Neutrophil (primary cell): ENCODE measurements around the gene EGR4.

ENCODE experiments used
- H3K27ac ChIP-seq: fragments of 200-600 bp; sonication (generic); 2 replicates; pipeline ENCODE4 v1.5.1; 2016; ENCODE audit warnings: mild to moderate bottlenecking, moderate library complexity
- H3K27me3 ChIP-seq: fragments of 200-600 bp; sonication (generic); 2 replicates; pipeline ENCODE4 v1.6.0; 2016; ENCODE audit warnings: mild to moderate bottlenecking
- H3K36me3 ChIP-seq: fragments of 200-600 bp; sonication (generic); 2 replicates; pipeline ENCODE4 v1.5.1; 2017
- H3K4me1 ChIP-seq, 2 experiments: fragments of 200-600 bp in 1 of 2; sonication (generic) in 1 of 2; 1 replicate in 1 of 2; 2 replicates in 1 of 2; pipeline versions ENCODE4 v1.5.1 to v1.6.1; 2013 to 2016; ENCODE audit warnings: low read depth in 1 of 2, low read length in 1 of 2, mild to moderate bottlenecking in 1 of 2, moderate library complexity in 1 of 2; ENCODE audit not compliant: control insufficient read depth in 1 of 2, insufficient read depth in 1 of 2
- H3K4me3 ChIP-seq, 2 experiments: fragments of 200-600 bp in 1 of 2; sonication (generic) in 1 of 2; 1 replicate in 1 of 2; 2 replicates in 1 of 2; pipeline ENCODE4 v1.5.1; 2013 to 2016; ENCODE audit warnings: low read depth in 1 of 2, low read length in 1 of 2, mild to moderate bottlenecking in 1 of 2, moderate library complexity in 1 of 2
- H3K9me3 ChIP-seq: fragments of 200-600 bp; sonication (generic); 2 replicates; pipeline ENCODE4 v1.5.1; 2016
- TF ChIP-seq, protein P1 (sequence below): fragments of 200-600 bp; sonication (generic); IDR thresholded peaks from 2 replicates; pipeline ENCODE4 v1.5.1; 2016; ENCODE audit warnings: antibody characterized with exemption

The EGR4 gene

DNA sequence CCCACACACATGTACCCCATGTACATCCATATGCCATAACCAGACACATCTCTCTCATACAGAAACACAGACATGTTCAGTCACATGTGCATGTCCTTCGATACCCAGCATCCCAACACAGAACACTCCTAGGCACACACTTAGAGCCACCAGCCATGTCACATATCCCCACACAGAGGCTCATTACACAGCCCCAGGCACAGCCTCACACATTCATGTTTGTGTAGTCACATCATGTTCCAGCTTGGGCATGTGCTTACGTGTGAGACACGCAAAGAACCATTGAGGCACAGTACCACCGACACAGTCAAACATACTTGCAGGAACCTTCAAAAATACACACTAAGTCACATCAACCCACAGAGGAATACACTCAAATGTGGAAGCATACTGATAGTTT, 26.3 kb downstream of the EGR4 start:
- no peak overlapping the region for H3K27ac ChIP-seq
- no peaks in the 10 kb centered on the region for H3K9me3 ChIP-seq
- H3K4me1 ChIP-seq, result no peaks in the 10 kb centered on the region
- TF ChIP-seq, protein P1, sequence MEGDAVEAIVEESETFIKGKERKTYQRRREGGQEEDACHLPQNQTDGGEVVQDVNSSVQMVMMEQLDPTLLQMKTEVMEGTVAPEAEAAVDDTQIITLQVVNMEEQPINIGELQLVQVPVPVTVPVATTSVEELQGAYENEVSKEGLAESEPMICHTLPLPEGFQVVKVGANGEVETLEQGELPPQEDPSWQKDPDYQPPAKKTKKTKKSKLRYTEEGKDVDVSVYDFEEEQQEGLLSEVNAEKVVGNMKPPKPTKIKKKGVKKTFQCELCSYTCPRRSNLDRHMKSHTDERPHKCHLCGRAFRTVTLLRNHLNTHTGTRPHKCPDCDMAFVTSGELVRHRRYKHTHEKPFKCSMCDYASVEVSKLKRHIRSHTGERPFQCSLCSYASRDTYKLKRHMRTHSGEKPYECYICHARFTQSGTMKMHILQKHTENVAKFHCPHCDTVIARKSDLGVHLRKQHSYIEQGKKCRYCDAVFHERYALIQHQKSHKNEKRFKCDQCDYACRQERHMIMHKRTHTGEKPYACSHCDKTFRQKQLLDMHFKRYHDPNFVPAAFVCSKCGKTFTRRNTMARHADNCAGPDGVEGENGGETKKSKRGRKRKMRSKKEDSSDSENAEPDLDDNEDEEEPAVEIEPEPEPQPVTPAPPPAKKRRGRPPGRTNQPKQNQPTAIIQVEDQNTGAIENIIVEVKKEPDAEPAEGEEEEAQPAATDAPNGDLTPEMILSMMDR, result no peak
- no peaks in the 10 kb centered on the region for H3K36me3 ChIP-seq
- peaks cover 45% of the 10 kb centered on the region for H3K27me3 ChIP-seq
- no peak overlapping the region for H3K4me3 ChIP-seq

DNA sequence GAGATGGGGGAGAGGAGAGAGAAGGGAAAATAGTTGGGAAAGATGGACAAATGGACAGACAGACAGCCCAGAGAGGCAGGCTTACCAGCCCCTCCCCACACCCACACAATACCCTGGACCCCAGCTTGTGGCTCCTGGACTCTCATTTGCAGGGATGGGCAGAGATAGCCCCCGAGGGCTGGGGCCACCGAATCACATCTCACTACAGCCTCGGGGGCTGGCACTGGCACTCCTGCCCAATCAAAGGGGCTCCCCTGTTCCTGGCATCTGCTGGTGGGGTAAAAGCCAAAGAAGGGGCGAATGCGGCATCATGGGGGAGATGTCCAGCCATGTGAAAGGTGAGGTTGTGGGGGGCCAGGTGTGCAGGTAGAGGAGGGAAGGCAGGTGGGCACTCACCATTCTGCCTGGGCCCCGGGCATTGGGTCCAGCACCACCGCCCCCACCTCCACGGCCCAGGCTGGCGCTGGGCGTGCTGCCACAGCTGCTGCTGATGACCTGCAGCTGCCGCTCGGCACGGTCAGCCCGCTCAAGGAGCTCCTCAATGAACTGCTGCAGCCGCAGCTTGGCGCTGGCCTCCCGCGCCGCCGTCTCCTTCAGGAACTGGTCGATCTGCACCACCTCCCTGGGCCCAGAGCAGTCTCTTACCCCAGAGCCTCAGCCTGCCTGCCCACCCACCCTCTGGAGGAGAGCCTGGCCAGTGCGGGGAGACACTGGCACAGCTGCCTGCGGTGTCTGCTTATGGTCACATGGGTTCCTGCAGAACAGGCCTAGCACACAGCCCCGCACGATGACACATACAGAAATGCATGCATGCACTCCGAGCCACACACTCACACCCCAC, 27.1 kb downstream of the EGR4 start:
- Histone ChIP-seq H3K4me1 (no peaks in the 10 kb centered on the region), H3K9me3 (no peaks in the 10 kb centered on the region), H3K36me3 (no peaks in the 10 kb centered on the region), H3K27me3 (peaks cover 41% of the 10 kb centered on the region), H3K4me3 (no peak overlapping the region), H3K27ac (no peak overlapping the region)
- TF ChIP-seq, protein P1, result no peak

DNA sequence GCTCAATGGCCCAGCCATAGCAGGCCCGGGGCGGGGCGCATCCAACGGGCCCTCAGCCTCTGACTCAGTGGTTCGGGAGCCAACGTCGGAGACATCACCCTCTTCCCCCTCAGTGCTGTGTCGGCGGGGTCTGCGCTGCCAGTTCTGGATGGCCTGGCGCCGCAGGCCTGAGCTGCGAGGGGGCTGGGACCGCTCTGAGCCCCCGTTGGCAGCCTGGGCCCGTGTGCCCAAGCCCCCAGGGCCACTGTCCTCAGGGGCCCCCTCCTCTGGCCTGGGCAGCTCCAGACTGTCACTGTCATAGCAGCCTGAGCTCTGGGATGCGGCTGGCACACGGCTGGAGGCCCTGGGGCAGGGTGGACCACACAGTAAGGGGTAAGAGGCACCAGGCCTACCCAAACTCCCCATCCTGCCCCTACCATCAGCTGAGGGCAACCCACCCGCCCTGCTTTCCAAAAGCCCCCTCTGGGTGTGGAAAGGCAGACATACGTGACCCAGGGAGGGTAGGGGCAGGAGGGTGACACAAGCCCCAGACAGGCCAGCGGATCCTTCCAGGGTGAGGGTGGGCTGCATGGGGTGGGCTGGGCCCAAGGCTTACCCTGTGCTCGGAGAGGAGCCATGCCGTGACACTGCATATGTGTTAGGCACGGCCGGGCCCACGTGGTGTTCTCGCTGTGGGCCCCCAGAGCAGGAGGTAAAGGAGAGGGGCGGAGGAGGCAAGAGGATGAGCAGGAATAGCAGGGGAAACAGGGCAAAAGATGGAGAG, 27.9 kb downstream of the EGR4 start:
- H3K9me3 ChIP-seq, result no peaks in the 10 kb centered on the region
- no peak overlapping the region for H3K4me3 ChIP-seq
- TF ChIP-seq, protein P1, result no peak
- no peak overlapping the region for H3K27ac ChIP-seq
- no peaks in the 10 kb centered on the region for H3K4me1 ChIP-seq
- peaks cover 33% of the 10 kb centered on the region for H3K27me3 ChIP-seq
- H3K36me3 ChIP-seq, result no peaks in the 10 kb centered on the region

DNA sequence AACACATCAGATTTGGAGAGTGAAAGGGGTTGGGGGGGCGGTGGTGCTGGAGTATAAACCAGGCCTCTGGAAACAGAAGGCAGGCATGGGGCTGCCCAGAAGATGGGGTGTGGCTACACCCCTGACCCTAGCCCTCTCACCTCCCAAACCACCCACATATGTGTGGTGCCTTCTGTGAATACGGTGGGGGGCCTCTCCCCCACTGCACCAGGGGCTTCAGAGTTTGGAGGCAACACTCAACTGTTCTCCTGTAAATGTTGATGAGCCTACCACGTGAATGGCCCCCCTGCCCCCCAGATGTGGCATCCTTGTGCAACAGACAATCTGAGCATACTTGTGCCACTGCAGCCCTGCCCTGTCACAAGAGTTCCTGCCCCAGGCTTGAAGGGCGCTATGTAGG, 28.6 kb downstream of the EGR4 start:
- Histone ChIP-seq H3K4me1 (no peaks in the 10 kb centered on the region), H3K27me3 (peaks cover 26% of the 10 kb centered on the region), H3K9me3 (no peaks in the 10 kb centered on the region), H3K36me3 (no peaks in the 10 kb centered on the region), H3K27ac (no peak overlapping the region), H3K4me3 (no peak overlapping the region)
- TF ChIP-seq, protein P1, result no peak

DNA sequence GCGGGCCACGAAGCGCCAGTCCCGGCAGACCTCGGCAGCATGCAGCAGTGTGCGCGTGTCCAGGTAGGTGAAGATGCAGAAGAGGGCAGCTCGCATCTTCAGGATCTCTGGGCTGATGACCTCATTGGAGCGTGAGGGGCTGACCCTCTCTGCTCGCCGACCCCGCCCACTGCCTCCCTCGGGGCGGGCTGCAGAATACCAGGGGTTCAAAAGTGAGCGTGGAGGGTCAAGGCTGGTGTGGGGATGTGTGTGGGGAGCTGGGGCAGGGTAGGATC, 29.1 kb downstream of the EGR4 start:
- TF ChIP-seq, protein P1, result no peak
- peaks cover 21% of the 10 kb centered on the region for H3K27me3 ChIP-seq
- H3K36me3 ChIP-seq, result no peaks in the 10 kb centered on the region
- no peaks in the 10 kb centered on the region for H3K9me3 ChIP-seq
- H3K4me3 ChIP-seq, result no peak overlapping the region
- H3K4me1 ChIP-seq, result no peaks in the 10 kb centered on the region
- H3K27ac ChIP-seq, result no peak overlapping the region
